ENCODE results near the gene SNW1.
"Not testable (repeated sequence)": the region's sequence is repeated elsewhere in the genome, so short reads cannot be mapped to it uniquely, and the experiment has no call there.

Gene SNW1

DNA sequence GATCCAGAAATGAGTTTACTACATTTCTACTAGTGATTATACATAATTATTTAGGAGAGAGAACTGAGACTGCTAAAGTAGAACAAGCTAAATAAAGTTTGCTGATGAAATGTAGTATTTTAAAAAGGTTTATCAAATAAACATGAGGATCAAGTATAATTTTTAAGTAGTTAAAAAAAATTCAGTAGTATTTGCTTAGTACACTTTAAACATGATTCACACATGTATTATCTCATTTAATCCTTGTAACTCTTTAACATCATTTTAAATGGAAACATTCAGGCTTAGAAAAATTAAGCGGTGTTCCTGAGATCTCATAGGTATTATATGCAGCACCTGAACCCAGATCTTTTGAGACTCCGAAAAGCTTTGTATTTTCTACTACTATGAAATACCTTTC, 8.7 kb downstream of the SNW1 start:
- H3K4me3 ChIP-seq (ENCODE audit: control insufficient read depth, low read depth, low read length) = no peak overlapping the region
- TF ChIP-seq CTCF (conservative IDR thresholded peaks at IDR 0.05; ENCODE audit: control insufficient read depth, insufficient read depth, low read depth, low read length) = no peak
- DNase-seq (ENCODE audit: low read depth) = no peak

DNA sequence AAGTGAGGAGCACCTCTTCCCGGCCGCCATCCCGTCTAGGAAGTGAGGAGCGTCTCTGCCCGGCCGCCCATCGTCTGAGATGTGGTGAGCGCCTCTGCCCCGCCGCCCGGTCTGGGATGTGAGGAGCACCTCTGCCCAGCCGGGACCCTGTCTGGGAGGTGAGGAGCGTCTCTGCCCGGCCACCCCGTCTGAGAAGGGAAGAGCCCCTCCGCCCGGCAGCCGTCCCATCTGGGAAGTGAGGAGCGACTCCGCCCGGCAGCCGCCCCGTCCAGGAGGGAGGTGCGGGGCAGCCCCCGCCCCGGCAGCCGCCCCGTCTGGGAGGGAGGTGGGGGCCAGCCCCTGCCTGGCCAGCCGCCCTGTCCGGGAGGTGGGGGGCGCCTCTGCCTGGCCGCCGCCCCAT, 13.5 kb downstream of the SNW1 start:
- DNase-seq (ENCODE audit: low read depth); H3K4me3 ChIP-seq (ENCODE audit: control insufficient read depth, low read depth, low read length): not testable (repeated sequence)

- TF ChIP-seq CTCF (conservative IDR thresholded peaks at IDR 0.05; ENCODE audit: control insufficient read depth, insufficient read depth, low read depth, low read length) = no peak
- no peak for DNase-seq (ENCODE audit: low read depth)
- H3K4me3 ChIP-seq (ENCODE audit: control insufficient read depth, low read depth, low read length) = no peak overlapping the region
These were observed 14.8 kb downstream of the SNW1 start for GRCh38 chr14:77746064-77746702.

- TF ChIP-seq CTCF (conservative IDR thresholded peaks at IDR 0.05; ENCODE audit: control insufficient read depth, insufficient read depth, low read depth, low read length) = no peak
- no peak overlapping the region for H3K4me3 ChIP-seq (ENCODE audit: control insufficient read depth, low read depth, low read length)
- DNase-seq (ENCODE audit: low read depth) = no peak
These were observed 19.5 kb downstream of the SNW1 start for GRCh38 chr14:77741438-77741837.

DNA sequence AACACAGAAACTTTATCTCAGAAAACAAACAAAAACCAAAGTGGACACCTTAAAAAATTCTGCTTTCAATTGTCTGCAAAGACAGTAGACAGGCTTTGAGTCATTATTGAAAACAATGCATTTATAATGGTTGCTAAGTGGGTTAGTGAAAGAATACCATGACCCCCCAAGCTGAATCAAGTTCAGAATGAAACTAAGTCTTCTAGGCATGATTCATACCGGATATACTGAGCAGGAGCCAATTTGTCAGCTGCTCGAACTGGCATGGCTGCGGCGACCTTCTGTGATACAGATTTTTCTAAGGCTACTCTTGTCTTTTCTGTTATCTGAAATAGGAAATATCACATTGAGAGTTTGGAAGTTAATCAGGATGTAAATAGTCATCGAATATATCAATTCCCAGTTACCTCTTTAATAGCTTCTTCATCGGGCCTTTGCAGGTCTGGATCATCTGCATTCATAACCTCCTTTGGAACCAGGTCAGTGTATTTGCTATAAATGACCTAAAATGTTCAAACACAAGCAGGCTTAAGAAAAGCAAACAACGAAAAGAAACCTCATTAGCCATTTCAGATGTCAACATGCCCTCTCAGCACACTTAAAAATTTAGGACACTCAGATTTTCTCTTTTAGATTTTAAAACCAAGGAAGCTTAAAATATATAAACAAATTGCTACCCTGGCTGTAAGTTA, 22.3 kb downstream of the SNW1 start:
- DNase-seq (ENCODE audit: low read depth) = peak; percentile 66

GRCh38 chr14:77730976-77731497, 29.9 kb downstream of the SNW1 start:
- no peak overlapping the region for H3K4me3 ChIP-seq (ENCODE audit: control insufficient read depth, low read depth, low read length)
- no peak for TF ChIP-seq CTCF (conservative IDR thresholded peaks at IDR 0.05; ENCODE audit: control insufficient read depth, insufficient read depth, low read depth, low read length)
- DNase-seq (ENCODE audit: low read depth) = peak; percentile 55

More for the DNA sequence above, 22.3 kb downstream of the SNW1 start:
- TF ChIP-seq CTCF (conservative IDR thresholded peaks at IDR 0.05; ENCODE audit: control insufficient read depth, insufficient read depth, low read depth, low read length) = no peak
- H3K4me3 ChIP-seq (ENCODE audit: control insufficient read depth, low read depth, low read length) = no peak overlapping the region

DNA sequence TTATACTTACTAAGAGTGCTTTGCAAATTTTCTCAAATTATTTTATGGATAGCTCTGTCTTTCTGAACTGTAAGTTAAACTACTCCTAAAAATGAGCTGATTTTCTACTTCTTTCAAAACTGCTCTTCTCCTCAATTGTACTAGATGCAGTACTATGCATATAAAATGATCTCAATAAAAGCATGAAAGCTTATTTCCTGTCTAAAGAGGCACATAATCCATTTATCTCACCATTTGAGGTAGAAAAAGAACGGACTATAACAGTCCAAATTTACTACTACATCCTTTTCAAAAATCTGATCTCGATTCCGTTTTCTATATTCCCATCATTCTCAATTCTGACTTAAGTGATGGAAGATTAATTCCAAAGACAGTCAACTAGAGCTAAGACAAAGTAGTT, 38.7 kb downstream of the SNW1 start:
- no peak for DNase-seq (ENCODE audit: low read depth)
- no peak overlapping the region for H3K4me3 ChIP-seq (ENCODE audit: control insufficient read depth, low read depth, low read length)
- TF ChIP-seq CTCF (conservative IDR thresholded peaks at IDR 0.05; ENCODE audit: control insufficient read depth, insufficient read depth, low read depth, low read length) = no peak

All from fibroblast of mammary gland (primary cell).